HepG2 (cell line): ENCODE data around the gene P3H4. TPM values are rescaled to one million over a fixed set of nuclear protein-coding genes. Genes with fewer than 3 reads are reported as not detected.

Experiments
- ATM ChIP-seq: fragments of 450-650 bp; IDR thresholded peaks from 2 replicates; pipeline ENCODE4 v1.7.1; 2017; ENCODE audit warnings: mild to moderate bottlenecking, borderline replicate concordance
- BCLAF1 ChIP-seq: fragments of 450-650 bp; IDR thresholded peaks from 2 replicates; pipeline ENCODE4 v1.6.1; 2017; ENCODE audit warnings: mild to moderate bottlenecking
- ETV6 ChIP-seq: sonication (generic); formaldehyde crosslinking; conservative IDR thresholded peaks from 2 replicates; pipeline ENCODE4 v1.4.0; 2020; ENCODE audit warnings: missing genetic modification reagents
- HOXA5 ChIP-seq: sonication (generic); formaldehyde crosslinking; IDR thresholded peaks from 2 replicates; pipeline ENCODE4 v1.4.0; 2020; ENCODE audit warnings: missing genetic modification reagents
- KDM4B ChIP-seq: sonication (generic); formaldehyde crosslinking; IDR thresholded peaks from 2 replicates; pipeline ENCODE4 v1.4.0; 2020; ENCODE audit warnings: missing genetic modification reagents
- MLXIP ChIP-seq: sonication (generic); formaldehyde crosslinking; IDR thresholded peaks from 2 replicates; pipeline ENCODE4 v1.9.0; 2021; ENCODE audit warnings: missing genetic modification reagents, borderline replicate concordance
- MXD4 ChIP-seq: IDR thresholded peaks from 2 replicates; pipeline ENCODE4 v1.6.1; 2016; ENCODE audit warnings: mild to moderate bottlenecking, missing biosample characterization, missing genetic modification reagents
- NBN ChIP-seq: fragments of 450-650 bp; conservative IDR thresholded peaks from 2 replicates; pipeline ENCODE4 v1.6.1; 2017
- NR2F6 ChIP-seq, 2 experiments: IDR thresholded peaks; 2 replicates each; pipeline ENCODE4 v1.6.1; 2016; ENCODE audit warnings: antibody characterized with exemption in 1 of 2, mild to moderate bottlenecking in 1 of 2
- RNF219 ChIP-seq: sonication (generic); formaldehyde crosslinking; IDR thresholded peaks from 2 replicates; pipeline ENCODE4 v1.5.0; 2020; ENCODE audit warnings: mild to moderate bottlenecking, missing genetic modification reagents
- SP2 ChIP-seq: sonication (generic); formaldehyde crosslinking; IDR thresholded peaks from 2 replicates; pipeline ENCODE4 v1.5.1; 2020; ENCODE audit warnings: mild to moderate bottlenecking, missing genetic modification reagents
- SP5 ChIP-seq: IDR thresholded peaks from 2 replicates; pipeline ENCODE4 v1.6.1; 2016; ENCODE audit warnings: low read depth, borderline replicate concordance
- USF2 ChIP-seq, 2 experiments: sonication (generic) in 1 of 2; formaldehyde crosslinking in 1 of 2; IDR thresholded peaks; 2 replicates each; pipeline versions ENCODE4 v1.5.1 to v1.6.1; 2011 to 2020; ENCODE audit warnings: borderline replicate concordance in 1 of 2, low read depth in 1 of 2, low read length in 1 of 2, mild to moderate bottlenecking in 1 of 2, missing genetic modification reagents in 1 of 2, moderate library complexity in 1 of 2
- ZFP36L2 ChIP-seq: sonication (generic); formaldehyde crosslinking; IDR thresholded peaks from 2 replicates; pipeline ENCODE4 v1.4.0; 2020; ENCODE audit warnings: missing genetic modification reagents
- ZNF20 ChIP-seq: sonication (generic); formaldehyde crosslinking; IDR thresholded peaks from 2 replicates; pipeline ENCODE4 v1.4.0; 2020; ENCODE audit warnings: mild to moderate bottlenecking, moderate library complexity, missing genetic modification reagents
- ZNF232 ChIP-seq: sonication (generic); formaldehyde crosslinking; IDR thresholded peaks from 2 replicates; pipeline ENCODE4 v1.4.0; 2020; ENCODE audit warnings: missing genetic modification reagents, borderline replicate concordance
- ZNF597 ChIP-seq: sonication (generic); formaldehyde crosslinking; IDR thresholded peaks from 2 replicates; pipeline ENCODE4 v1.5.0; 2020; ENCODE audit warnings: missing genetic modification reagents
- ZNF891 ChIP-seq: sonication (generic); formaldehyde crosslinking; IDR thresholded peaks from 2 replicates; pipeline ENCODE4 v1.5.0; 2020; ENCODE audit warnings: mild to moderate bottlenecking, missing genetic modification reagents
- polyA plus RNA-seq, 8 experiments: library from polyadenylated mRNA; depleted of rRNA in 3 of 8; stranded (reverse) in 7 of 8; unstranded in 1 of 8; fragments of >200 nt; fragmentation: Illumina TruSeq in 4 of 8; extraction: Trizol in 4 of 8; gene quantifications; 2 replicates each; pipeline versions ENCODE4 v1.2.1 to v1.2.3, GENCODE V29; 2011 to 2016; ENCODE audit warnings: low read depth in 4 of 8, missing spikeins in 1 of 8, mixed read lengths in 1 of 8; ENCODE audit not compliant: insufficient read depth in 1 of 8
- total RNA-seq, 5 experiments: library from RNA; depleted of rRNA; stranded (reverse); fragments of >200 nt; fragmentation: Illumina TruSeq; extraction: Trizol; gene quantifications; 2 replicates each; pipeline ENCODE4 v1.2.3, GENCODE V29; 2016; ENCODE audit warnings: low read depth in 1 of 5

P3H4 gene
- total and polyA plus RNA-seq, 2 of the 13 experiments (the other 11 are each of a cell fraction or from before 2014, with no cell fraction given): 37.1 to 50.6 TPM

- TF ChIP-seq RNF219 (no peak), SP2 (CRISPR knock-in tag) (peak; percentile 47; the same call in 1 of the 2 replicates), ZNF232 (CRISPR knock-in tag) (no peak), SP5 (peak; percentile 79), NBN (no peak), ZNF20 (CRISPR knock-in tag) (no peak), MXD4 (CRISPR knock-in tag) (0 out of 2 replicates have a peak, but pooled peaks have one; percentile 24), BCLAF1 (no peak), NR2F6 (IDR thresholded peaks at IDR 0.05) (peak; percentile 86), NR2F6 (CRISPR knock-in tag; IDR thresholded peaks at IDR 0.05) (peak; percentile 90), HOXA5 (CRISPR knock-in tag) (no peak), USF2 (IDR thresholded peaks at IDR 0.05; ENCODE audit: low read depth, low read length) (no peak), USF2 (CRISPR knock-in tag; IDR thresholded peaks at IDR 0.05; ENCODE audit: borderline replicate concordance) (no peak), ZNF597 (CRISPR knock-in tag) (0 out of 2 replicates have a peak, but pooled peaks have one; percentile 69), ZFP36L2 (no peak), MLXIP (CRISPR knock-in tag) (no peak), ZNF891 (CRISPR knock-in tag) (no peak), ETV6 (CRISPR knock-in tag) (no peak), KDM4B (no peak), ATM (no peak)
These were observed 11.0 kb downstream of the P3H4 start (continued) for GRCh38 chr17:41800601-41801373.
